GM18505 (cell line): ENCODE data around the gene ADAMTS17.

Experiments used
- ATAC-seq: cut with Tn5 transposase; IDR thresholded peaks from one replicate; pipeline ENCODE4 v1.9.1; 2021; ENCODE audit not compliant: unreplicated experiment
- POLR2A ChIP-seq: IDR thresholded peaks from 4 replicates; pipeline ENCODE4 v1.6.1; 2011; ENCODE audit warnings: borderline replicate concordance; ENCODE audit not compliant: insufficient read depth, insufficient read length; ENCODE audit errors: extremely low read depth

The ADAMTS17 gene

DNA sequence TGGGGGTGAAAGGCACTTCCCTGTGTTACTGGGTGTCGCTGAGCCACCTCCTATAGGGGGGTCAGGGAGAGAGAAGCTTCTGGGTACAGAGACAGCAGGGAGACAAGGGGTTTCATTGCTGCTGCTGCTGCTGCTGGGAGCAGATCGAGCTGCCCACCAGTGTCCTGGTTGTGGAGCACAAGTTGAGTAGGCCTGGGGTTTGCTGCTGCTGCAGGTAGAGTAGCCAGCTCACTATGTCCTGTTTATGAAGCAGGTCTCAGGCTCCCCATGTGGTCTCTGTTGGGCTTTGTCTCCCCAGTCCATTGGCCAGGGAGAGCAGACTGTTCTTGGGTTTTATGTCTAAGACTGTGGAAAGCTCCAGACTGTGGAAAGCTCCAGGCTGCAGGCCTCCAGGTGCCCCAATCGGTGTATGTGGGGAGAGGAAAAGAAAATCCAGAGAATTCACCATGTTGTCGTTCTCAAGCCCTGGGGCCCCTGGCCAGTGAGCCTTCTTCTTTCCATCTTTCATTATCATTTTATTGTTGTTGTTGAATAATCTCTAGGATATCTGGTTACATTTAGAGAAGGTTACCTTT is 157.8 kb downstream of the ADAMTS17 start:
- TF ChIP-seq POLR2A = no peak
- no peak for ATAC-seq

DNA sequence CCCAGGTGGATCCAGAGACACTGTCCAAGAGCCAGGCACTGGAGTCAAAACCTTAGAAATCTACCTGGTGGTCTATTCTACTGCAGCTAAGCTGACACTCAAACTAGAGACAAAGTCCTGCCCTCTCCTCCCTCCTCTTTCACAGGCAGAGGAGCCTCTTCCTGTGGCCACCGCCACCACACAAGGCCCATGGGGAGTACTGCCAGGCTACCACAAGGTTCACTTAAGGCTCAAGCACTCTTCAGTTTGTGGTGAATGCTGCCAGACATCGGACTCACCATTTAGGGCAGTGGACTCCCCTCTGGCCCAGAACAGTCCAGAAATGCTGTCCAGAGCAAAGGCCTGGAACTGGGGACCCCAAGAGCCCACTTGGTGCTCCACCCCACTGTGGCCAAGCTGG is 160.9 kb downstream of the ADAMTS17 start:
- TF ChIP-seq POLR2A = no peak
- no peak for ATAC-seq

DNA sequence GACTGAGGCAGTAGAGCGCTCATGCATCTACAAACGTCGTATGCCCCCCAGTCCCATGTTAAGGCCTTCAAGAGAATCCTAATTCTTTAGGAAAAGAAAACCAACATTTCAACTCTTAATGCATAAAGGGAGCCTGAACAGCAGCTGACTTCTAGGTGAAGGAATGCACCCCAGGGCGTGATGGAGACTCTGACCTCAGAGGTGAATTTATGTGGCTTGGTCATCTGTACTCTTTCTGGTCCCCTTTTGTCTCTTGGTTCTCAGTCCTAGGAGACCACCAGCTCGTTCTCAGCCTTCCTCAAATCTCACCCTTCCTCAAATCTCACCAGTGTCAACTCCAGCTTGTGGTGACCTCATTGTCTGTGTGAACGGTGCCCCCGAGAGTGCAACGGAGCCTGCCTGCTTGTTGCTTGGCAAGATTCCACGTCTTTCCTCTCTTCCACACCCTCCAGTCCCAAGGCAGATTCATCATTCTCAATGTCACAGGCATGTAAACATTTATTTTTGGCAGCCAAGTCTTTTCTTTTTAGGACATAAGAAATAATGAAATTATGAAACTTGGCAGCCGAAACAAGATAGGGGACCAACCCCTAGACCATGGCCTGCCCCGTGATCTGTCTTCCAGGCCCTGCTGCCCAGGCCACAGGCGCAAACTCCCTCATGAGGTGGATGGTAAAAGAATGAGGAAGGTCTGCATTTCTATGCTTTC is 166.2 kb downstream of the ADAMTS17 start:
- ATAC-seq = no peak
- TF ChIP-seq POLR2A = no peak

DNA sequence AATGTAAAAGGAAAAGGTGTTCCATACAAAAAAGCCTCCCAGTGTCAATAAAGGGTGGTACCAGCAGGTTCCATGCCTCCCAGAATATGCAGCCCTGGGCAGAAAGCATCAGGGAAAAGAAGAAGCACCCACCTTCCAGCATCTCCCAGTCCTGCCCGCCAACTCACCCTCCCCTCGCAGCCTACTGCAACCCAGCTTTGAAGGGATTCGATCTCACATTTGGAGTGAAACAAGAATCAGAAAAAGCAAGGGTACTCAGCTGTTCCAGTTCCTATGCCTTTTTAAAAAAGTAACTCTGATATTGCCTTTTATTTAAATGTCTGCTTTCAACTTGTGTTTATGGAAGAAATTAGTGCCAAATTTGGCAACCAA is 166.9 kb downstream of the ADAMTS17 start:
- TF ChIP-seq POLR2A = no peak
- ATAC-seq = no peak

DNA sequence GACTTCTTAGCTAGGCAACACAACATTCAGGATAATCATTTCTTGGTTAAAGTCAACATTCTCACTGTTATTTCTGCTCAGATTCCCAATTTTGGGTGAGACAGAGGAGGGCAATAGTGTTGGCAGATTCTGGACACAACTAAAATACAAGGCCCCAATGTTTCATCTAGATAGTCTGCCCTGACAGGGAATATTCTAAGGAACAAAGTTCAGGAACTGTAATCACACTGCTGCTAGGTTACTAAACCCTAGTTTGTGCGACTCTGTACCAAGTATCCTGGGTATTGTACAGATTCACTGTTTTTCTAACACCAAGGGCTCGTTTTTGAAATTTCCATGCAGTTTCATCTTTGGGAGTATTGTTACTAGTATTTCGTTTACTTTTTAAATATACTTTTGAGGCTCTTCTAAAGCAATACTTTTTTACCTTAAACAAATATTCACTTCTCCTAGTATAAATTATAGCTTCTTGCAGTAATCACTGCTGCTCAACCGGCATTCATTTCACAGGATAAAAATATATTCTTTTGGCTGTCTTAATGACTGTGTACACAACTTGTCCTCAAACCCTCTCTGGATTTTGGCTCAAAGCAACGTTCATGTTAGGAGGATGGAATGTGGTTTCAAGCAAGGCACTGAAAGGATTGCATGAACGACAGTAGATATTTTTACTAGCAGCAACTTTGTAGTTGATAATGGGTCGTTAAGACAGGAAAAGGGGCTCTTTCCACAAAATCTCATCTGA is 167.4 kb downstream of the ADAMTS17 start:
- TF ChIP-seq POLR2A = no peak
- no peak for ATAC-seq

DNA sequence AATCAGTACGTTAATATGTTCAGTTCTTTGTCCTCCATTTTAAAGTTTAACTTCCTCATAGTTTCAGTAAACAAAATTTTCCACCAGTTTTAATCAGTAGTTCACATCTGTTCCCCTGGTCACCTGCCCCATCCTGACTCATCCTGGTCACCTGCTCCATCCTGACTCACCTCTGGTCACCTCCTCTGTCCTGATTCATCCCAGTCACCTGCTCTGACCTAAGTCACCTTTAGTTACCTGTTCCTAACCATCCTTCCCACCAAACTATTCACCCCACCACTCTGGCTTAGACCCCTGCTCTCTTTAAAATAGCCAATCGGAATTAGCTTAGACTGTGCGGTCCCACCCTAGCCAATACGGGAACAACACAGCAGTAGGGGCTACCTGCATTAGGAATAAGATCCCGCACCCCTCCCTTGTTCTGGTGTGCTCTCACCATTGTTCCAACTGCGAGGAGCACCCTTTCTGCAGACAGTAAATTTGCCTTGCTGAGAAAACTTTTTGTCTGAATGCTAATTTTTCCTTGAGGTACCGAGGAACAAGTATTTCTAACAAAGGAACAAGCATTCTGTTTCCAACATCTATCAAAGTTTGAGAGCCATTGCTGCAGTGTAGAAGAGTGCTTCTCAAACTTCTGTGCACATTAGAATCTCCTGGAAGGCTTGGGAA is 169.3 kb downstream of the ADAMTS17 start:
- TF ChIP-seq POLR2A = no peak
- no peak for ATAC-seq

DNA sequence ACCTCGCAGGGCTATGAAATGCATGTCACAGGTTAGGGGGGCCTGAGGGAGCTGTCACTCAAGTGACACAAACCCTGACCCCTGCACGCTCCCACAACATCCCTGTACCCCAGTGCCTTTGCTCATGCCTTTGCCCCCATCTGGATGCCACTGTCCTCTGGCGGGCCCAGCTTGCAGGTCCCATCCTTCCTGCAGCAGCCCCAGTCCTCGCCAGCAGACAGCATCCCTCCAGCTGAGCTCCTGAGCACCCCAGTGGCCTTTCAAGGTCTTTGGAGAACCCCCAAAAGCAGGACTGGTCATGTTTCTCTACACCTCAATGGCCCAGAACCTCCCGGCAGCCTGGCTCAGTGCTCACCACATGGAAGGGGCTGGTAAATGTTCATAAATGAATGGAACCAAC is 170.4 kb downstream of the ADAMTS17 start:
- ATAC-seq = no peak

DNA sequence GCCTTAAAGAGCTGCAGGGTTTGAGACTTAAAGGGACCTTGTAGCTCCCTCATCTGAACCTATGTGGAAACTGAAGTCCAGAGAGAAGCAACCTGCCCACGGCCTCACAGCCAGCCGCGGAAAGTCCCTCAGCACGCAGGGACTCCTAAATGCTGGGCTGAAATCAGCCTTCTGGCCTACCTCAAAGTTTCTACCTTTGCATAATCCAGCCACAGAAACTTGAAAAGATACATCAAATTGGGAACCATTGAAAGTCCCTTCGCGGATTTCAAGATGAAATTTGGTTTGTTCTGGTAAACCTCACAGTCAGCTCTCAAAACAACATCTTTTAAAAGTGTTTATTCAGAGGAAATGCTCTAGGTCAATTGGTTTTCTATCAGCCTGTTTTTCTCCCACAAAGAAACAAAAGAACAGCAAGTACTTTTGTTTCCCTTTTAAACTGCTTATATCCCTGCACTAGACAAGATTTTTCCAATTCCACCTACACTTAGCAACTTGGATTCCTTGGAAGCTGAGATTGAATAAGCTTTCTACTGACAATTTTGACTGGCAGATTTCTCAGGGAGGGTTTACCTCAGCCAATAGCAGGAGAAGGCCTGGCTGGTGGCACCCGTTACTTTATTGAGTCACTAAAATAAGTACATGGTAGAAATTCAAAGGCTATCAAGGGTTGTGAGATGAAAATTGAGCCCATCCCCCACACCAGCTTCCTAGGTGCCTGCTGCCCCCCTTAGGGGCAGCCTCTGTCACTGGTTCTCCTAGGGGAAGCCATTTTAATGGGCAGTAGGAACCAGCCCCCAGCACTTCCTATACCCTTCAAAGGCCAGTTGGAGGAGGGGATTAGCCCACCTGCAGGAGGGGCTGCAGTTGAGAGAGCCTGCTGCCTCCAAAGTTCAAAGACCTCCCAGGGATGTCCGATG is 171.2 kb downstream of the ADAMTS17 start:
- no peak for TF ChIP-seq POLR2A
- peak; percentile 76 for ATAC-seq

More for the DNA sequence above, 170.4 kb downstream of the ADAMTS17 start:
- TF ChIP-seq POLR2A = no peak

DNA sequence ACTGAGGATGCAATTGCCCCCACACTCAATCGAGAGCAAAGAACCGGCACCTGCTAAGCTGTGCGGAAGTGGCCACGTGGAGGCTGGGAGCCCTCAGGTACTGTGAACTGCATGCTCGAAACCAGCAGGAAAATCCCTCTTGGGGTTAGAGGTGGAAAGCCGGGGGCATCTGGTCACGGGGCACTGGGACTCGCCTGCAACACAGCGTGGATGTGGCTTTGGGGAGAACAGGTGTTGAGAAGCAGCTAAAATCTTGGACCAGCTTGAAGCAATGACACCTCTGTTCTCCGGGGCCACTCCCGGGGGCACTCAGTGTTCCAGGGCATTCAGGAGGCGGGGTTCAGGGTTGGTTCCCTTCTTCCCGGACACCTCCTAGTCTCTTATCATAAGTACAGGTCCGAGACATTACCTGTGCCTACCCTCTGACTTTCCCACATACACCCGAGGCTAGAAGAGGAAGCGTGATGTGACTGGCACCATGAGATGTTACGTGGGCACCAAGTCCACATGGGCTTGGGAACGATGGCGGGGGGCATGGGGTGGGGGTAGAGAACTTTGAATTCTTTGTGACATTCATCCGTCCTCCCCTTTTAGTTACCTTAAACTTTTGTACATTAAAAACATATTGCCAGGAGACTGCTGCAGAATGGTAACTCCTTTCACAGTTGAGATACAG is 172.0 kb downstream of the ADAMTS17 start:
- TF ChIP-seq POLR2A = no peak
- no peak for ATAC-seq

DNA sequence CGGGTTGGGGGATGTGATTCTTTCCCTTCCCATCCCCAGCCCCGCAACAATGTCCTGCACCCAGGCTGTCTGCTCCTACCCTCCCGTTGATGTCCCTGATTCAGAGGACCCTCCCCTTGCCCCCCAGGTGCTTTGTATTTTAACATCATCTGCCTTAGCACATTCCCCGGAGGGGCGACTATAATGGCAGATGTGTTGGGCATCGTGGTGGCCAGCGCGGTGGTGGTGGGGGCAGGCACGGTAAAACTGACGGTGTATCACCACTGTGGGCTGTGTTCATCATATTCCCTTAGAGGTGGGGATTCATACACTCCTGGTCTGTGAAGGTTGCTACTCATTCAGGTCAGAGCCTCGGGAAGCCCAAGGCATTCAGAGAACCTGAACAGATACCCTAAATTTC is 173.0 kb downstream of the ADAMTS17 start:
- no peak for ATAC-seq
- TF ChIP-seq POLR2A = no peak

DNA sequence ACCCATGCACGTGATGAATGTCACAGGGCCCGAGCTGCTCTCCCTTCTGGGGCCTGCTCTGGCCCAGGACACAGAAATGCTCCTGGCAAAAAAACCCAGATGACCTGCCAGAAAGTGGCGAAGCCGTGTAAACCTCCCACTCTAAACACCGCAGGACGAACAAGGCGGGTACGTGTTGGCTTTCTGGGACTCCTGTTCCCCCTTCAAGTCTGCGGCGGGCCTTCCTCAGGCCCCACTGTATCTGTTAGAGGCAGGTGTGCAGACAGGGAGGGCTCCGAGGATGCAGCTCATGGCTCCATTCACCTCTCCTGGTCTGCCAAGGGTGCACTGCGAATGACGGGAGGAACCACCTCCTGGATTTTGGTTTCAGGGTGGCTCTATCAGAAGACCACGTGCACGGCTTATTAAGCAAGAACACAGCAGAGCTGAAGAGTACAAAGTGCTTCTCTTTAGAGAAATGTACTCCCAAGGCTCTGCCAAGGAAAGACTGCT is 173.8 kb downstream of the ADAMTS17 start:
- ATAC-seq = no peak

DNA sequence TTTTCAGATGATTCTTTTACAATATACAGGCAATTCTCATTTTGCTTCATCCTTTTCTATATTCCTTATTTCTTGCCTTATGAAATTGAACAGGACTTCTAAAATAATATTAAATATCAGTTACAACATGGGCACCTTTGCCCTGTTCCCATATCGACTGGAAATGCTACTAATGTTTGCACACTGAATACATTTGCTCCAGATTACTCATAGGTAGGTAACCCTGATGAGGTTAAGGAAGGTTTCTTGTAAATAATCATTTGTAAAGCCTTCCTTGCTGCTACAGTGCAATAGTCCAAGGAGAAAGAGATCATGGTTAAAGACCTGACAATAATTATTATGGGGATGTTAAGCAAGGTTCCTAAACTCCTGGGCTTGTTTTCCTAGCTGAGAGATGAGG is 175.5 kb downstream of the ADAMTS17 start:
- no peak for TF ChIP-seq POLR2A
- ATAC-seq = no peak

More for the DNA sequence above, 173.8 kb downstream of the ADAMTS17 start:
- TF ChIP-seq POLR2A = no peak
